ENCODE measurements around the gene TACR2. TPM values are rescaled to one million over a fixed set of nuclear protein-coding genes. Genes with fewer than 3 reads are reported as not detected.
A peak's percentile ranks its signal among the peaks of the same experiment; 100 is the strongest.

Gene TACR2
- total RNA-seq, 2 donors from 2014 or later: 0.66 TPM; not detected in 1

GRCh38 chr10:69459101-69459790 is 42.5 kb upstream of the TACR2 start:
- Histone ChIP-seq H3K27me3 (no peaks in the 10 kb centered on the region), H3K4me3 (no peak overlapping the region), H3K36me3 (replicated peaks in 1 of 2; ENCODE audit: insufficient read depth in 1 of 2, low read depth in 2 of 2) (no peaks in the 10 kb centered on the region), H3K27ac (peak overlapping the region in 3 of 4 donors; percentile 44 to 85 (median 75)), H3K9me3 (no peaks in the 10 kb centered on the region), H3K4me1 (peaks cover 36% of the 10 kb centered on the region)
- no peak for TF ChIP-seq CTCF (IDR thresholded peaks at IDR 0.05)
- TF ChIP-seq POLR2A (IDR thresholded peaks at IDR 0.05): no peak
- intact Hi-C loops (cut with DNase I): no loop called here
- DNase-seq (no peak), ATAC-seq (peak; percentile 8)
- 64 to 68% methylated on average over 8 of the region's 8 CpGs for WGBS, 2 donors

GRCh38 chr10:69458430-69459100 is 41.8 kb upstream of the TACR2 start:
- WGBS, 2 donors: 40 to 44% methylated on average over 10 of the region's 10 CpGs
- intact Hi-C loops (cut with DNase I): no loop called here
- peak; percentile 52 to 84 (median 70) for DNase-seq

GRCh38 chr10:69457771-69458237 is 41.1 kb upstream of the TACR2 start:
- H3K9me3 ChIP-seq: no peaks in the 10 kb centered on the region
- TF ChIP-seq POLR2A (IDR thresholded peaks at IDR 0.05) (no peak), CTCF (IDR thresholded peaks at IDR 0.05) (no peak)
- intact Hi-C loops (cut with DNase I): no loop called here
- H3K27me3 ChIP-seq: no peaks in the 10 kb centered on the region
- H3K4me1 ChIP-seq: peaks cover 37% of the 10 kb centered on the region
- DNase-seq (no peak), ATAC-seq (no peak)
- no peaks in the 10 kb centered on the region for H3K36me3 ChIP-seq (replicated peaks in 1 of 2; ENCODE audit: insufficient read depth in 1 of 2, low read depth in 2 of 2)
- WGBS, 2 donors: 80 to 83% methylated on average over 5 of the region's 5 CpGs
- H3K4me3 ChIP-seq: no peak overlapping the region
- H3K27ac ChIP-seq: peak overlapping the region; percentile 17 to 85 (median 78)

More at GRCh38 chr10:69458430-69459100, 41.8 kb upstream of the TACR2 start:
- H3K9me3 ChIP-seq: no peaks in the 10 kb centered on the region
- H3K27me3 ChIP-seq: no peaks in the 10 kb centered on the region
- ATAC-seq: peak; percentile 79
- H3K4me1 ChIP-seq: peaks cover 36% of the 10 kb centered on the region
- H3K4me3 ChIP-seq: no peak overlapping the region
- TF ChIP-seq CTCF (IDR thresholded peaks at IDR 0.05): no peak
- no peak for TF ChIP-seq POLR2A (IDR thresholded peaks at IDR 0.05)
- peak overlapping the region; percentile 70 to 85 (median 78) for H3K27ac ChIP-seq
- no peaks in the 10 kb centered on the region for H3K36me3 ChIP-seq (replicated peaks in 1 of 2; ENCODE audit: insufficient read depth in 1 of 2, low read depth in 2 of 2)

GRCh38 chr10:69456880-69457693 is 40.4 kb upstream of the TACR2 start:
- Histone ChIP-seq H3K9me3 (no peaks in the 10 kb centered on the region), H3K36me3 (replicated peaks in 1 of 2; ENCODE audit: insufficient read depth in 1 of 2, low read depth in 2 of 2) (no peaks in the 10 kb centered on the region), H3K4me3 (no peak overlapping the region), H3K27ac (peak overlapping the region; percentile 17 to 85 (median 78)), H3K4me1 (peaks cover 42% of the 10 kb centered on the region), H3K27me3 (no peaks in the 10 kb centered on the region)
- intact Hi-C loops (cut with DNase I): no loop called here
- 88 to 91% methylated on average over 6 to 8 of the region's 8 CpGs for WGBS, 2 donors
- ATAC-seq: no peak
- no peak for TF ChIP-seq CTCF (IDR thresholded peaks at IDR 0.05)
- no peak for TF ChIP-seq POLR2A (IDR thresholded peaks at IDR 0.05)
- DNase-seq: no peak
